GM21825 (cell line): ENCODE data around the gene FANCF.

Source experiments
- ATAC-seq: cut with Tn5 transposase; IDR thresholded peaks from one replicate; pipeline ENCODE4 v1.9.1; 2021; ENCODE audit warnings: mild to moderate bottlenecking, moderate library complexity; ENCODE audit not compliant: unreplicated experiment

Gene FANCF

GRCh38 chr11:22626573-22627239 lies 1.1 kb upstream of the FANCF start:
- no peak for ATAC-seq

GRCh38 chr11:22624742-22625447 lies 728 bp downstream of the FANCF start:
- ATAC-seq: peak; percentile 55

GRCh38 chr11:22617868-22618267 lies 7.8 kb downstream of the FANCF start:
- ATAC-seq: no peak

- no peak for ATAC-seq
These were observed 21.7 kb downstream of the FANCF start for GRCh38 chr11:22603933-22604332.

- no peak for ATAC-seq
These were observed 23.1 kb downstream of the FANCF start for GRCh38 chr11:22602504-22602903.

GRCh38 chr11:22599458-22599857 lies 26.2 kb downstream of the FANCF start:
- ATAC-seq: no peak

- no peak for ATAC-seq
These were observed 28.6 kb downstream of the FANCF start for GRCh38 chr11:22597062-22597461.

- ATAC-seq: no peak
These were observed 40.6 kb downstream of the FANCF start for GRCh38 chr11:22584976-22585375.

GRCh38 chr11:22583963-22584492 lies 41.6 kb downstream of the FANCF start:
- ATAC-seq: no peak

GRCh38 chr11:22582151-22582410 lies 43.5 kb downstream of the FANCF start:
- no peak for ATAC-seq

- no peak for ATAC-seq
These were observed 44.1 kb downstream of the FANCF start for GRCh38 chr11:22581354-22582150.

GRCh38 chr11:22577854-22578253 lies 47.8 kb downstream of the FANCF start:
- peak; percentile 55 for ATAC-seq
